ENCODE results near the gene CEP57. TPM values are rescaled to one million over a fixed set of nuclear protein-coding genes. Genes with fewer than 3 reads are reported as not detected.
"Not testable (repeated sequence)": the region's sequence is repeated elsewhere in the genome, so short reads cannot be mapped to it uniquely, and the experiment has no call there.

CEP57 gene
- total RNA-seq, 4 donors from 2014 or later, result 21.4 to 52.1 (median 27.1) TPM

DNA sequence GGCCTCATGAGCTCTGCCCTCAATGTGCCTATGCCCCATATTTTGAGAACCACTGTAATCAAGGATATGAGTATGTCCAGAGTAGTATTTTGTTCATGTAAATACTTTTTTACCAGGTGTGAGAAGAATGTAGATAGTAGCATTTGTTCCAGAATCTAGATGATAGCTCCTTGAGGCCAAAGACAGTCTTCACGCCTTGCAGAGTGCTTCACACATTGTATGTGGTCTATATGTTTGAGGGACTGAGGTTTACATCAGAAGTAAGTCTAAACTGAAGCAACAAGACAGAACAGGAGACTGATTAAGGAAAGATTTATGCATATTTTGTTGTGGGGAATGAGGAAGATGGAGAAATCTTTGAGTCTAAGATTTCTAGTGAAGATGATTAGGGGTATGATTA, 12.5 kb downstream of the CEP57 start:
- Histone ChIP-seq H3K27ac (no peak overlapping the region), H3K9me3 (no peaks in the 10 kb centered on the region), H3K36me3 (peaks cover 0 to 52% of the 10 kb centered on the region in 2 donors), H3K4me1 (no peaks in the 10 kb centered on the region), H3K4me3 (no peak overlapping the region), H3K27me3 (no peaks in the 10 kb centered on the region)
- TF ChIP-seq POLR2AphosphoS5 (IDR thresholded peaks at IDR 0.05), result no peak
- no peak for TF ChIP-seq POLR2A (IDR thresholded peaks at IDR 0.05)
- no peak for TF ChIP-seq EP300 (IDR thresholded peaks at IDR 0.05)
- TF ChIP-seq, protein P1, sequence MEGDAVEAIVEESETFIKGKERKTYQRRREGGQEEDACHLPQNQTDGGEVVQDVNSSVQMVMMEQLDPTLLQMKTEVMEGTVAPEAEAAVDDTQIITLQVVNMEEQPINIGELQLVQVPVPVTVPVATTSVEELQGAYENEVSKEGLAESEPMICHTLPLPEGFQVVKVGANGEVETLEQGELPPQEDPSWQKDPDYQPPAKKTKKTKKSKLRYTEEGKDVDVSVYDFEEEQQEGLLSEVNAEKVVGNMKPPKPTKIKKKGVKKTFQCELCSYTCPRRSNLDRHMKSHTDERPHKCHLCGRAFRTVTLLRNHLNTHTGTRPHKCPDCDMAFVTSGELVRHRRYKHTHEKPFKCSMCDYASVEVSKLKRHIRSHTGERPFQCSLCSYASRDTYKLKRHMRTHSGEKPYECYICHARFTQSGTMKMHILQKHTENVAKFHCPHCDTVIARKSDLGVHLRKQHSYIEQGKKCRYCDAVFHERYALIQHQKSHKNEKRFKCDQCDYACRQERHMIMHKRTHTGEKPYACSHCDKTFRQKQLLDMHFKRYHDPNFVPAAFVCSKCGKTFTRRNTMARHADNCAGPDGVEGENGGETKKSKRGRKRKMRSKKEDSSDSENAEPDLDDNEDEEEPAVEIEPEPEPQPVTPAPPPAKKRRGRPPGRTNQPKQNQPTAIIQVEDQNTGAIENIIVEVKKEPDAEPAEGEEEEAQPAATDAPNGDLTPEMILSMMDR (IDR thresholded peaks at IDR 0.05), result no peak
- ATAC-seq, result no peak
- 100% methylated on average over 1 of the region's 1 CpG; no CpG with 5 or more reads in 1 of the 2 donors for WGBS, 2 donors (ENCODE audit: low coverage in 1 of 2)

DNA sequence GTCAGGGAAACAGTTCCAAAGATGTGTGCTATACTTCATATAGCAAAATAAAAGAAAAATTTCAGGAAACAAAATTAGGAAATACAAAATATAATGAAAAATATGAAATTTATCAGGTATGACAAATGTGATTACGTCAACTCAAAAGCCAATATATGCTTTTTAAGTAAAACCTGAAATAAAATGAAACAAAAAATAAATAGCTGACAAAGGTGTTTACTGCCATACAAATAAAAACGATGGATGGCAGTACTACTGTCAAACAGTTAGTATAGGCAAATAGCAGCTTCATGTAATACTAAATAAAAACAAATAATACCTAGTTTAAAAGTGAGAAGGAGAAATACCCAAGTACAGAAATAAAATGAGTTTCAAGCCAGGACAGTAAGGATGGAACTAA, 13.7 kb downstream of the CEP57 start:
- TF ChIP-seq, protein P1 (IDR thresholded peaks at IDR 0.05), result no peak
- TF ChIP-seq POLR2AphosphoS5 (IDR thresholded peaks at IDR 0.05), result no peak
- no peak for TF ChIP-seq EP300 (IDR thresholded peaks at IDR 0.05)
- TF ChIP-seq POLR2A (IDR thresholded peaks at IDR 0.05), result no peak
- Histone ChIP-seq H3K36me3 (peaks cover 0 to 52% of the 10 kb centered on the region in 2 donors), H3K27me3 (no peaks in the 10 kb centered on the region), H3K4me1 (no peaks in the 10 kb centered on the region), H3K4me3 (no peak overlapping the region), H3K9me3 (no peaks in the 10 kb centered on the region), H3K27ac (no peak overlapping the region)
- 88 to 89% methylated on average over 2 of the region's 2 CpGs for WGBS, 2 donors (ENCODE audit: low coverage in 1 of 2)
- no peak for ATAC-seq

DNA sequence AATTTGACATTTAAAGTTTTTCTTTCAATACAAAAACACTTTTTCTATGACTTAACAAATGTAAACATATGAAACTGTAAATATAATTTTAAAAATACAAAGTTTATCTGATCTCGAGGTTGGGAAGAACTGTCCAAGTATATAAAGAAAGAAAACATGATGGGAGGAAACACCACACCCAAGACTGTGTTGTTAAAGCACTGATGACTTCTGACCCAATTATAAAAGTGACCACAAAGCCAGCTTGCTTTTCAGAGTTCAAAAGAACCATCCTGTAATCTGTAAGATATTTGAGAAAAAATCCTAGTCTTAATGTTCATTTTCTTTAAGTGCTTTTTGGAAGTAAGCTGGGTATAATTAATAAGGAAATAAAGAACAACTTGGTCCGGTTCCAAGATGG, 15.6 kb downstream of the CEP57 start:
- no peak overlapping the region for H3K4me3 ChIP-seq
- peaks cover 0 to 34% of the 10 kb centered on the region in 2 donors for H3K36me3 ChIP-seq
- 72 to 86% methylated on average over 2 of the region's 2 CpGs for WGBS, 2 donors (ENCODE audit: low coverage in 1 of 2)
- ATAC-seq, result no peak
- no peaks in the 10 kb centered on the region for H3K9me3 ChIP-seq
- no peaks in the 10 kb centered on the region for H3K4me1 ChIP-seq
- TF ChIP-seq POLR2AphosphoS5 (IDR thresholded peaks at IDR 0.05) (no peak), POLR2A (IDR thresholded peaks at IDR 0.05) (no peak), EP300 (IDR thresholded peaks at IDR 0.05) (no peak)
- TF ChIP-seq, protein P1 (IDR thresholded peaks at IDR 0.05), result no peak
- no peak overlapping the region for H3K27ac ChIP-seq
- no peaks in the 10 kb centered on the region for H3K27me3 ChIP-seq

DNA sequence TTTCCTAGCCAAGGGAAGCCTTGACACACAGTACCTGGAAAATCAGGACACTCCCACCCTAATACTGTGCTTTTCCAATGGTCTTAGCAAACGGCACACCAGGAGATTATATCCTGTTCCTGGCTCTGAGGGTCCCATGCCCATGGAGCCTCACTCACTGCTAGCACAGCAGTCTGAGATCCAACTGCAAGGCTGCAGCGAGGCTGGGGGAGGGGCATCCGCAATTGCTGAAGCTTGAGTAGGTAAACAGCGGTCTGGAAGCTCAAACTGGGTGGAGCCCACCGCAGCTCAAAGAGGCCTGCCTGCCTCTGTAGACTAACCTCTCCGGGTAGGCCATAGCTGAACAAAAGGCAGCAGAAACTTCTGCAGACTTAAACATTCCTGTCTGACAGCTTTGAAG, 16.2 kb downstream of the CEP57 start:
- WGBS, 2 donors (ENCODE audit: low coverage in 1 of 2), result 67% methylated on average over 1 of the region's 6 CpGs; no CpG with 5 or more reads in 1 of the 2 donors
- ATAC-seq, H3K27me3 ChIP-seq, H3K4me1 ChIP-seq, H3K4me3 ChIP-seq, H3K27ac ChIP-seq, H3K9me3 ChIP-seq: not testable (repeated sequence)
- peaks cover 0 to 28% of the 10 kb centered on the region in 2 donors for H3K36me3 ChIP-seq

DNA sequence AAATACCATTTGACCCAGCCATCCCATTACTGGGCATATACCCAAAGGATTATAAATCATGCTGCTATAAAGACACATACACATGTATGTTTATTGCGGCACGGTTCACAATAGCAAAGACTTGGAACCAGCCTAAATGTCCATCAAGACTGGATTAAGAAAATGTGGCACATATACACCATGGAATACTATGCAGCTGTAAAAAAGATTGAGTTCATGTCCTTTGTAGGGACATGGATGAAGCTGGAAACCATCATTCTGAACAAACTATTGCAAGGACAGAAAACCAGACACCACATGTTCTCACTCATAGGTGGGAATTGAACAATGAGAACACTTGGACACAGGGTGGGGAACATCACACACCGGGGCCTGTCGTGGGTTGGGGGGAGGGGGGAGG, 20.8 kb downstream of the CEP57 start:
- not testable (repeated sequence) for H3K27ac ChIP-seq, H3K27me3 ChIP-seq, H3K4me1 ChIP-seq, ATAC-seq, H3K4me3 ChIP-seq, H3K9me3 ChIP-seq
- H3K36me3 ChIP-seq, result peaks cover 0 to 32% of the 10 kb centered on the region in 2 donors
- 89 to 100% methylated on average over 2 of the region's 4 CpGs for WGBS, 2 donors (ENCODE audit: low coverage in 1 of 2)

DNA sequence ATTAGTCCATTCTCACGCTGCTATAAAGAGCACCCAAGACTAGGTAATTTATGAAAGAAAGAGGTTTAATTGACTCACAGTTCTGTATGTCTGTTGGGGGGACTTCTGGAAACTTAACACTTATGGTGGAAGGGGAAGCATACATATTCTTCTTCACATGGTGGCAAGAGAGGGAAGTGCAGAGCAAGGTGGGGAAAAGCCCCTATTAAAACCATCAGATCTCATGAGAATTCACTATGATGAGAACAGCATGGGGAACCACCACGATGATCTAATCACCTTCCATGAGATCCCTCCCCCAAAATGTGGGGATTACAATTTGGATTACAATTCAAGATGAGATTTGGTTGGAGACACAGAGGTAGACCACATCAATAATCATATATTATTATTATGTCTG, 25.7 kb downstream of the CEP57 start:
- peaks cover 0 to 49% of the 10 kb centered on the region in 2 donors for H3K36me3 ChIP-seq
- H3K9me3 ChIP-seq, result no peaks in the 10 kb centered on the region
- TF ChIP-seq POLR2A (IDR thresholded peaks at IDR 0.05) (no peak), POLR2AphosphoS5 (IDR thresholded peaks at IDR 0.05) (no peak), EP300 (IDR thresholded peaks at IDR 0.05) (no peak)
- TF ChIP-seq, protein P1 (IDR thresholded peaks at IDR 0.05), result no peak
- 87 to 91% methylated on average over 1 to 2 of the region's 2 CpGs for WGBS, 2 donors (ENCODE audit: low coverage in 1 of 2)
- no peaks in the 10 kb centered on the region for H3K27me3 ChIP-seq
- no peak overlapping the region for H3K4me3 ChIP-seq
- no peak for ATAC-seq
- H3K27ac ChIP-seq, result no peak overlapping the region
- no peaks in the 10 kb centered on the region for H3K4me1 ChIP-seq
